GM12865 (cell line): ENCODE data around the gene RHOU.

ENCODE experiments used
- DNase-seq: peaks from one replicate; pipeline ENCODE4 v3.0.0; 2010; ENCODE audit warnings: low read depth
- H3K4me3 ChIP-seq: 2 replicates; pipeline ENCODE4 v1.5.1; 2011; ENCODE audit warnings: mild to moderate bottlenecking, low read depth, low read length, control low read depth
- CTCF ChIP-seq: IDR thresholded peaks from 2 replicates; pipeline ENCODE4 v1.5.1; 2011; ENCODE audit warnings: low read length, control low read depth, low read depth, inconsistent platforms; ENCODE audit not compliant: insufficient read depth; ENCODE audit errors: missing control alignments

RHOU gene

DNA sequence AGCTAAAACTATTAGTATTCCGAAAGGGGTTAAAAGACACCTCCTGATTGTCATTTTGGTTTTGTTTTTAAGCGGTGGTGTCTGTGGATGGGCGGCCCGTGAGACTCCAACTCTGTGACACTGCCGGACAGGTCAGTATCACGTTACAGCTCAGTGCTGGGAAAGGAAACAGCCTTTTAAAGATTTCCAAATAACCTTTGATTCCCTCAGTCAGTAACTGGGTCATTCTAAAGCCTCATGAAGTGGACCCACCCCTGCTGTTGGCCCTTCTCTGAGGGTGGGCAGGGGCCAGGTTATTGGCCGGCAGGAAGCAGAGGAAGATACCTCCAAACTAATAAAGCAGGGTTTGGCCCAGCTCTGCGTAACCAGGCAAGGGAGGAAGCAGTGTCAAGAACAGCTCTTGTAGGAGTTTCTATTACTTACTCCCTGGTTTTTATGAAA is 2.3 kb downstream of the RHOU start:
- H3K4me3 ChIP-seq = no peak overlapping the region
- no peak for DNase-seq
- no peak for TF ChIP-seq CTCF

DNA sequence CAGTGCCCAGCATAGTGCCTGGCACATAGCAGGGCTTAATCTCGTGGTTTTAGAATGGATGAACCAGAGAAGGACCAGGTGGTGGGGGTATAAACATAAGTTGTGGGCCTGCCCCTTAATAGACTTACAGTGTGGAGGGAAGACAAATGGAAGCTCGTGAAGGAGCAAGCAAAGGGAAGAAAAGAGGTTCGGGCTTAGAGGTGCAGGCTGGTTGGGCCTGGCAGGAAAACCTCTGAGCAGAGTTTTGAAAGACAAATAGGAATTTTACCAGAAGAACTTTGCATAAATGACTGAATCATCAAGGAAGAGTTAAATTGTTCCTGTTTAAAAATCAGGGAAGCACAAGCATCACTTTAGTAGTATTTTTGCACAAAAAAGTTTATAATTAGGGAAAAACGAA is 4.5 kb downstream of the RHOU start:
- H3K4me3 ChIP-seq = no peak overlapping the region
- no peak for TF ChIP-seq CTCF
- no peak for DNase-seq

DNA sequence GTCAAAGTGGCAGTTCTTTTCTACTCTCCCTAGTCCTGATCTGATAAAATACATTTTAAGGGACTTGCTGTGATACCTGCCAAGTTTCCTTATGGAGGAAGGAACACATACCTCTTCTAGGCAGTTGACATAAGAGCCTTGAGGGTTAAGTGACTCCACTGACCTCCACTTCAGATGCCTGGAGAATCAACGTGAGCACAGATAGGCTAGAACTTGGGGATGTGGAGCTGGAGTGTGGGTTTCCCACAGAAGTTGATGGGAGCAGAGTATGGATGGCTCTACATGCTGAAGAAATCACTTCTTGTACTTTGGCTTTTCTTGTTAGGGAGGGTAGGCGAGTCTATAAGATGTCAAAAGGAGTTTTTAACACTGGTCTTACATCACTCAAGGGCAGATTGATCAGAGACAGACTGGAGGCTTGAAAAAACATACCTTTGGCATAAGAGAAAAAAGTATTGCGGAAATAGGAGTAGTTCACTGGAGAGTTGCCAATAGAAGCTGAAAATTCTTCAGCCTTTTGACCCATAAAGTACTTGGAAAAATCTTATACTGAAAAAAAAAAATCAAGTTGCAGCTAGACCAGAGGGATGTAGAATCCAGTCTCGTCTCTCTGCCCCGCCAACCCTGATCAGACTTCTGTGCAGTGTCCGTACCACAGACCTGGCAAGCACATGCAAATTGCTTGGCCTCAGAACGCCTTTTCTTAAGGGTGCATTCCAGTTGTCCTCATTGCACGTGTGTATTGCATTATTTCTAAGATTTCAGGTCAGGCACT is 5.5 kb downstream of the RHOU start:
- H3K4me3 ChIP-seq = no peak overlapping the region
- DNase-seq = no peak
- no peak for TF ChIP-seq CTCF

GRCh38 chr1:228742281-228742860 is 7.1 kb downstream of the RHOU start:
- TF ChIP-seq CTCF = no peak
- H3K4me3 ChIP-seq = no peak overlapping the region
- DNase-seq = no peak

GRCh38 chr1:228743405-228743804 is 8.1 kb downstream of the RHOU start:
- TF ChIP-seq CTCF = no peak

DNA sequence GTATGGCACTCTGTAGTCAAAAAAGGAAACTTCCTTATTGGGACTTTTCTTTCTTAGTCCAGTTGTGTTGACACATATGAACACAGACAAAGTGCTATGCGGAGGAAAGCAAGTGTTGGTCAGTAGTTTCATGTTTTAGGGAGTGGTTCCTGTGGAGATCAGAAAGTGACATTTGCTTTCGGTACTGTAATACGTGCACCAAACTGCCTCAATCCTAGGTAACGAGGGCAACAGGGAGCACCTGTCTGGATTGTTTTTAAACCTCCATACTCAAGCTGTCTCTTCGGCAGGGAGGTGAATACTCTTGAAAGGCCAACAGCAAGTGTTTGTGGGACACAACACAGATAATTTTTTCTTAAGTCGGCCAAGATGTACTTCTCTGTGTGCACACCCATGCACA is 9.1 kb downstream of the RHOU start:
- no peak overlapping the region for H3K4me3 ChIP-seq
- no peak for TF ChIP-seq CTCF
- DNase-seq = no peak

More at GRCh38 chr1:228743405-228743804, 8.1 kb downstream of the RHOU start:
- DNase-seq = no peak
- no peak overlapping the region for H3K4me3 ChIP-seq
